Adrenal gland (tissue), 12 donors: ENCODE measurements around the gene PAPSS1. TPM values are rescaled to one million over a fixed set of nuclear protein-coding genes. Genes with fewer than 3 reads are reported as not detected.

Experiments used
- DNase-seq, 7 donors: peaks; one replicate each; pipeline ENCODE4 v3.0.0-alpha.2; 2019 to 2020
- H3K27ac ChIP-seq, 5 donors: fragments of 200-600 bp; sonication (generic) in 4 of 5; 1 replicate in 3 of 5; 2 replicates in 2 of 5; pipeline versions ENCODE4 v1.5.1 to v1.8.0; 2016 to 2020; ENCODE audit warnings: mild to moderate bottlenecking in 1 of 5
- H3K27me3 ChIP-seq: fragments of 200-600 bp; 2 replicates; pipeline ENCODE4 v1.8.0; 2021
- H3K36me3 ChIP-seq, 2 donors: fragments of 200-600 bp; replicated peaks in 1 of 2; 1 replicate in 1 of 2; 2 replicates in 1 of 2; pipeline versions ENCODE4 v1.5.1 to v1.8.0; 2018 to 2022
- H3K4me1 ChIP-seq, 2 donors: fragments of 200-600 bp; replicated peaks in 1 of 2; 1 replicate in 1 of 2; 2 replicates in 1 of 2; pipeline versions ENCODE4 v1.5.1 to v1.8.0; 2018 to 2021
- H3K4me3 ChIP-seq, 4 donors: fragments of 200-600 bp; sonication (generic) in 3 of 4; one replicate each; pipeline ENCODE4 v1.5.1; 2016 to 2018
- H3K9me3 ChIP-seq, 3 donors: fragments of 200-600 bp; sonication (generic) in 1 of 3; replicated peaks in 1 of 3; 1 replicate in 2 of 3; 2 replicates in 1 of 3; pipeline versions ENCODE4 v1.5.1 to v1.8.0; 2016 to 2021
- CTCF ChIP-seq, 6 experiments: fragments of 450-650 bp in 4 of 6; fragments of 200-600 bp in 2 of 6; sonication (generic) in 1 of 6; IDR thresholded peaks; 1 replicate in 5 of 6; 2 replicates in 1 of 6; pipeline versions ENCODE4 v1.5.1 to v1.8.0; 2016 to 2021; ENCODE audit warnings: antibody characterized with exemption in 6 of 6, mild to moderate bottlenecking in 2 of 6, moderate library complexity in 1 of 6
- POLR2A ChIP-seq, 2 donors: fragments of 450-650 bp; IDR thresholded peaks; one replicate each; pipeline ENCODE4 v1.6.1; 2017; ENCODE audit warnings: antibody characterized with exemption in 2 of 2, mild to moderate bottlenecking in 2 of 2, moderate library complexity in 1 of 2
- WGBS, 4 donors: extraction: QIAGEN DNeasy Blood & Tissue Kit in 2 of 4; methylation state at CpG; one replicate each; pipeline versions ENCODE4 v1.1.5 to v1.1.7; 2013 to 2017; 5-methylcytosine and 5-hydroxymethylcytosine counted together
- intact Hi-C, 2 donors: fragments of 100-400 bp; cut with DNase I; formaldehyde crosslinking; loops; one replicate each; pipeline versions ENCODE4 v1.14.1 to v1.15.0; 2022 to 2023
- polyA plus RNA-seq, 3 donors: library from polyadenylated mRNA; stranded (reverse); fragments of 200-250 nt in 2 of 3; fragments of 350-450 nt in 1 of 3; fragmentation: Illumina TruSeq in 1 of 3; extraction: RNeasy Lipid Tissue Mini Kit (QIAGEN cat#74804) in 1 of 3; gene quantifications; one replicate each; pipeline ENCODE4 v1.2.3, GENCODE V29; 2013 to 2014
- total RNA-seq, 9 donors: library from RNA; depleted of rRNA in 4 of 9; stranded (reverse); fragments of >200 nt in 4 of 9; fragments of 120-200 nt in 1 of 9; fragmentation: NEBNext Ultra II Directional in 1 of 9; extraction: Animal tissue kit (Norgen Biotek cat#: 25700) in 1 of 9; gene quantifications; one replicate each; pipeline versions ENCODE4 v1.1.0 to v1.2.4, GENCODE V29; 2013 to 2023
- donor health status: healthy with polysubstance abuse.
- donor health status: Bipolar disorder and iron deficiency.
- donor health status: DM: yes; HTN: yes; CAD: no.
- donor health status: DM: no; HTN: no; CAD: no.
- donor health status: DM: no; HTN: no; CAD: no.
- donor health status: DM: yes; HTN: yes; CAD: no.

Gene PAPSS1
- total and polyA plus RNA-seq, 12 donors: 13.1 to 22.6 (median 17.4) TPM

GRCh38 chr4:107578321-107578720 lies 141.7 kb downstream of the PAPSS1 start:
- Histone ChIP-seq H3K4me3 (no peak overlapping the region), H3K9me3 (no peaks in the 10 kb centered on the region), H3K36me3 (no peaks in the 10 kb centered on the region), H3K4me1 (no peaks in the 10 kb centered on the region), H3K27ac (no peak overlapping the region), H3K27me3 (no peaks in the 10 kb centered on the region)
- intact Hi-C loops: no loop called here
- whole genome bisulfite sequencing, 4 donors: 73 to 80% (median 76%) methylated on average over 2 of the region's 2 CpGs
- TF ChIP-seq POLR2A (IDR thresholded peaks at IDR 0.05): no peak
- no peak for TF ChIP-seq CTCF (IDR thresholded peaks at IDR 0.05)
- no peak for DNase-seq

DNA sequence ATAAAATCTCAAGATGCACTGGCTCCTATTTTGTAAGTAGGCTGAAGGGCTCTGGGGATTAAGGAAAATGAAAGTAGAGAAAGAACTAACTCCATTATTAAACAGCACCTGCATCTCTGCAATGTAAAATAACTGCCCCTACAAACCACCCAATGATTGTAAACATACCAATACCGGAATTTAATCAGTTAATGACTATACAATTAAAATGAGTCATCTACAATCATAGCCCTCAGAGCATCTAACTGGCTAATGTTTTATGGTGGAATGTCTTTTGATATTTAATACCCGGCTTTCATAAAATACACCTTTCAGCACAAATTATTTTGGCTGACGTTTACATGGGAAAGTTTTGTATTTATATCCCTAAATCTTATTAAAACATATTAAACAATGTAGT lies 142.3 kb downstream of the PAPSS1 start:
- Histone ChIP-seq H3K27me3 (no peaks in the 10 kb centered on the region), H3K4me1 (no peaks in the 10 kb centered on the region), H3K36me3 (no peaks in the 10 kb centered on the region), H3K9me3 (no peaks in the 10 kb centered on the region), H3K4me3 (no peak overlapping the region), H3K27ac (no peak overlapping the region)
- TF ChIP-seq POLR2A (IDR thresholded peaks at IDR 0.05): no peak
- TF ChIP-seq CTCF (IDR thresholded peaks at IDR 0.05): no peak
- WGBS, 4 donors: 62 to 76% (median 68%) methylated on average over 3 of the region's 3 CpGs
- intact Hi-C loops: no loop called here
- DNase-seq: no peak

- no peak overlapping the region for H3K27ac ChIP-seq
- H3K27me3 ChIP-seq: no peaks in the 10 kb centered on the region
- H3K4me1 ChIP-seq: no peaks in the 10 kb centered on the region
- no peaks in the 10 kb centered on the region for H3K36me3 ChIP-seq
- TF ChIP-seq CTCF (IDR thresholded peaks at IDR 0.05) (no peak), POLR2A (IDR thresholded peaks at IDR 0.05) (no peak)
- no peaks in the 10 kb centered on the region for H3K9me3 ChIP-seq
- 81 to 87% (median 84%) methylated on average over 10 of the region's 10 CpGs for WGBS, 4 donors
- intact Hi-C loops: no loop called here
- no peak for DNase-seq
- H3K4me3 ChIP-seq: no peak overlapping the region
Observed at GRCh38 chr4:107575243-107575642, 144.8 kb downstream of the PAPSS1 start.

DNA sequence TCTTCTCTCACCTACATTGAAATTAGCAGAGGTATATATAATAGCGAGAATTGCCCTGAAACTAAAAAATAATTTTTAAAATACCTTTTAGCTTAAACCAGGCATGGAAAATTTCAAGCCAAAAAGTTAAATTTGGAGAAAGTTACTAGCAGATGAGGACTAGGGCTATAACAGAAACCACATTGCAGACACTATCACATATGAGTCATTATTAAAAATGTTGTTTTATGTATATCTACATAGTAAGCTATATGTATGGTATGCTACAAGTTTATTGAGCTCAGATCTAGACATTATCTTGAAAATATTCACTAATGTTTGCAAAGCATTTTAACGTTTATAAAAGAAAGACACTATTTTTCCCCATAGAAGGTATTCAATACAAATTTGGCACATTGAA lies 147.8 kb downstream of the PAPSS1 start:
- H3K36me3 ChIP-seq: no peaks in the 10 kb centered on the region
- no peak for DNase-seq
- TF ChIP-seq POLR2A (IDR thresholded peaks at IDR 0.05) (no peak), CTCF (IDR thresholded peaks at IDR 0.05) (no peak)
- intact Hi-C loops: no loop called here
- H3K4me3 ChIP-seq: no peak overlapping the region
- no peaks in the 10 kb centered on the region for H3K9me3 ChIP-seq
- WGBS, 4 donors: 66 to 82% (median 77%) methylated on average over 2 of the region's 2 CpGs
- H3K27me3 ChIP-seq: no peaks in the 10 kb centered on the region
- no peak overlapping the region for H3K27ac ChIP-seq
- no peaks in the 10 kb centered on the region for H3K4me1 ChIP-seq
